8988T (cell line): ENCODE results near the gene CEP131.
A peak's percentile ranks its signal among the peaks of the same experiment; 100 is the strongest.

Experiments
- DNase-seq: peaks from one replicate; pipeline ENCODE4 v3.0.0; 2011

CEP131 gene

DNA sequence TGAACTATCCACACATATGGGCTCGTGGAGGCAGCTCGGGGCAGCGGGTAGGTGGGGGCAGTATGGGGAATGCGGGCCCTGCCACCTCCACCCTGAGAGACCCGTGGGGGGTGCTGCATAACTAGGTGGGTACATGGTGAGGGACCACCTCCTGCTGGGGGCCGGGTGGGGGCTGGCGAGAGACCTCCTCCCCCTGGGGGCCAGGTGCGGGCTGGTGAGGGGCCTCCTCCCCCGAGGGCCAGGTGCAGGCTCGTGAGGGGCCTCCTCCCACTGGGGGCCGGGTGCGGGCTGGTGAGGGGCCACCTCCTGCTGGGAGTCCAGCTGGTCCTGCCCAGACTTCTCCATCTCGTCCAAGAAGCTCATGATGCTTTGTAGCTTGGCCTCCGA, 25.4 kb downstream of the CEP131 start:
- DNase-seq: no peak

DNA sequence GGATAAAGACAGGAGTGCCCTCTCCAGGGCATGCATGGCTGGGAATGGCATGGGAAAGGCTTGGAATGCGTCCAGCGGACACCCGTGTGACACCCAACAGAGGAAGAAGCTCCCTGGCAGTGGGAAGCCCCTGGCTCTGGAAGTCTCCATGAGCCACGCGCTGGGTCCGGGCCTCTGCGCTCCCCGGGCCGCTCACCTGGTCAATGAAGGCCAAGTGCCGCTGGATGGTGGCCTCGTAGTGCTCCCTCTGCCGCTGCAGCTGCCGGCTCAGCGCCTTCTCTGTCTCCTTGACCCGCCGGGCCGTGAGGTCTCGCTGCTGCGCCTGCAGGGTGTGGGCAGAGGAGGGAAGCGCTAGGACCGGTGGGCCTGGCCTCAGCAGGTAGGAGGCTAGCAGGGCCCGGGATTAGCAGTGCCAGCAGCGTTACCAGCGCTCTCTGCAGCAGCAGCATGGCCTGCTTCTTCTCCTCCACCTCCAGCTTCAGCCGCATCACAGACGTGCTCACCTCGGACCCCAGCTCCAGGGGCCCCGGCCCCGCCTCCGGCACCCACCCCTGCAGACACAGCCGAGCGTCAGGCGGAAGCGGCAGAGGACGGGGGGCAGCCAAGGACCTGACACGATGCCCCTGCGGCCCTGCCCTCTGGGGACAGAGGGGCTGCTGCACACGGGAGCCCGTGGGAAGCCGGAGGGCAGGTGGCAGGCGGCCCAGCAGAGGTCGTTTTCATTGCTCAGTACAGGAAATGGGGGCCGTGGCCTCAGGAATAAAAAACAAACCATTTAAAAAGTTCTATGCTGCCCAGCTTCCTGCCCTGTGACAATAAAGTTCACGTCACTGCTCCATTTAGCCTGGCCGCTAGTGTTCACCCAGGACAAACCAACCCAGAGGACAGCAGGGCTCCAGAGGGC, 26.0 kb downstream of the CEP131 start:
- DNase-seq: no peak

DNA sequence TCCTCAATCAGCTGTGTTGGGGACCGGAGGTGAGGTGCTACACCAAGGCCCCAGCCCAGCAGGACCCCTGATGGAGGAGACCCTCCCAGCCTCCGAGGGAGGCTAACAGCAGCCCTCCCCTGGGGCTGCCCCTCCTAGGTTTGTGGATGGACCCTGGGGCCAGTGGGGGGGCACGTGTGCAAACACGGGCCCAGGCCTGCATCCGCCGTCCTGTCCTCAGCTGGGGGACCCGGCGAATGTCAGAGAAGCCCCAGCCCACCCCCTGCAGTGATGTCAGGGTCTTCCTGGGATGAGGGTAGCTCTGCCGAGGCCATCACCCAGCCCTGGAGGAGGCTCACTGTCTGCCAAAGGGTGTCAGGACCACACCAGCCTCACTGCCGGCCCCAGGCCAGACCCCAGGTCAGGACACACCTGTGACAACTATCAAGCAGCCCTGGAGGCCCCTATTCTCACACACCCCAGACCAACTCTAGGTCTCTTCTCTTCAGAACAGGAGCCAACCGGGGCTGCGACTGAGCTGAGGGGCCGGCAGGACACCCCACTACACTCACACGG, 26.7 kb downstream of the CEP131 start:
- no peak for DNase-seq

DNA sequence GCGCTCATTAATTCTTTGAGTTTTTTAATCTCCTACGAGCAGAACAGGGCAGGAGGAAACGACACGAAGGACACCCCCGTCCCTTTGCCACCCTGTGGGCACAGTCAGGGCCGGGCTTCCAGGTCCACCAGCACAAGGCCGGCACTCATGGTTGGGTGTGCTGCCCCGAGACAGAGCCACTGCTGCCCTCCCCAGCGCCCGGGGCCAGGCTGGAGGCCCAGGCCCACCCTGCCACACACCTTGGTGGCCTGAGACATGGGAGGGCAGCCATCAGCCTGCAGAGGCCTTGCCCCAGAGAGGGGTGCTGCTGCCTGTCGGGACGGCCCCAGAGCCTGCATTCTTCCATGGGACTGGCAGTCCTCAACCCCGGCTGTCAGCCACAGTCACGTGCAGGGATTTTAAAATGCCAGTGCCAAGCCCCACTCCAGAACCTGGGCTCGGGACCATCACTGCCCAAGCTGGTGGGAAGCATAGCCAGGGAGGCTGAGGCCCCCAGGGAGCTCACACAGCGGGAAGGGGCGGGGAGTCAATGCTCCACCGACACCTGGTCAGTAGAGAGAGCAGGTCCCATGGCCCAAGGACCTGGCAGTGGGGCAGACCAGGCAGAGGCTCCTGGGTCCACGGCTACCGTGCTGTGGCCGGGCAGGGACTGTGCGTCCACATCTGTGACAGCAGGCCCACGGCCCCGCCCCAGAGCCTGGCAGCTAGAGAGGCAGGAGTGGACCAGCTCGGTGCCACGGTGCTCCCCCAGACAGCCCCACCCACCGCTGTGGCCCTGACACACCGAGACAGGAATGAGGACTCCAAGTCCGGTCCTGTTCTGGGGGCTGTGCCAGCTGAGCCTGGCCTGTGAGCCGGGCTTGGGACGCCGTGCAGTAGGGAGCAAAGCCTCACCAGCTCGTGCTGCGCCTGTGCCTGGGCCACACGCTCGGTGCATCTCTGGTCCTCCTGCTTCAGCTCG, 27.5 kb downstream of the CEP131 start:
- DNase-seq: no peak

DNA sequence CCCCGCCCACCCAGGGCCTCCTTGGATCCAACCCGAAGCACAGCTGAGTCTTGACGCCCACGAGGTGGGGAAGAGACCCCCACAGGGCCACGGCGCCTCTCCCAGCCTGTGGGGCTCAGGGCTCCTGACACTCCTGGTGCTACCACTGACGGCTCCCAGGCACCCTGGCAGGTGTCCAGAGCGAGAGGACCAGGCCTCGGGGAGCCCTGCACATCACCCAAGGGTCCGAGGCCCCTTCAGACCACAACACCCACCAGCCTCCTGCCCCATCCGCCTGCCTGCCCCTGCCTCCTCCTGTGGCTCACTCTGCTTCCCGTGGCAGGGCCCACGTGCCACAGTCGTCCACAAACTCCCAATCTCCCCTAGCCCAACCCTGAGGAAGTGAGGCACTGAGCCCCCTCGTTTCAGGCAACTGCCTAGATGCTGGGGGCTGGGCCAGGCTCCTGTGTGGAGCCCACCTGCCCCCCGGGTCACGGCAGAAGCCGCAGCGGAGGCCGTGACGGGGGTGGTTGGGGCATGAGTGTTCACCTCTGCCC, 28.5 kb downstream of the CEP131 start:
- DNase-seq: no peak

DNA sequence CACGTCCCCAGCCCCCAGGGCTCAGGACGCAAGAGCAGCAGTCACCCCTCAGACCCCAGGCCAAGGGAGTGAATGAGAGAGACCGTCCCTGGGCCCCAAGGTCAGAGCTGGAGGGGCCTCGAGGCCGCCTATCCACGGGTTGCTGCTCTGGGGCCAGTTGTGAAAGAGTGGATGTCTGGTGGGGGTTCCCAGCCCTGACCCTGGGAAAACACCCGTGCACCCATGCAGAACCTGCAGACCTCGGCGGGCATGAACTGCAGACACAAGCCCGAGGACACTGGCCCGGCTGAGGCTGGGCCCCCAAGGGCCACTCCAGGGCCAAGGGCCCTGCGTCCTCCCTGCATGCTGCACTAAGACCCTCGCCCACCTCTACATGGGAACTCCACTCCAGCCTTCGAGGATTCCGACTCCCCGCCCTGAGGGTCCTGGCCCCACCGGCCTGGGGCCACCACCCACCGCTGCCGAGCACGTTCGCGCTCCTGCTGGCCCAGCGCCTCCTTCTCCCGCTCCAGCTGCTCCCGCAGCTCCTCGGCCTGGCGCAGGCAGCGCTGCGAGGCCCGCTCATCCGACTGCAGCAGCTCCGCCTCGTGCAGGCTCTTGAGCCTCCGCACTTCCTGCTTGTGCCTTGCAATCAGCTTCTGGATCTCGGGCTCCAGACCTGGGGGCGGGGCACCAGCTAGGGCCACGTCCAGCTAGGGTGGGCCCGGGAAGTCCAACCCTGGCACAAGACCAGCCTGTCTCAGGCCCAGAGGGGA, 29.1 kb downstream of the CEP131 start:
- no peak for DNase-seq

DNA sequence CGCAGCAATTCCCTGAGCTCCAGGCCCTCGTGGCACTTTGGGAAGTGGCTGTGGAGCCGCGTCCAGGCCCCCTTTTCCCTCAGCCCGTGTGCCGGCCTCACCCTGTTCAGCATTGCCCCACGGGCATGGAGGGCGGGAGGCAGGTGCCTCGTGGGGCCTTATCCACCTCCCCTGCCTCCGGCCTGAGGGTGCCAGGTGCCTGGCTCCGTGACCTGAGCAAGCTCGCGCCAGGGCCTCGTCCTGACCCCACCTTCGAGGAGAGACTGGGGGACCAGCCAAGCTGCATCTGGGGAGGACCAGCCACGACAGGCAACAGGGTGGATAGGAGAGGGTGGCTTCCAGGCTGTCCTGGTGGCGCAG, 29.7 kb downstream of the CEP131 start:
- DNase-seq: no peak

DNA sequence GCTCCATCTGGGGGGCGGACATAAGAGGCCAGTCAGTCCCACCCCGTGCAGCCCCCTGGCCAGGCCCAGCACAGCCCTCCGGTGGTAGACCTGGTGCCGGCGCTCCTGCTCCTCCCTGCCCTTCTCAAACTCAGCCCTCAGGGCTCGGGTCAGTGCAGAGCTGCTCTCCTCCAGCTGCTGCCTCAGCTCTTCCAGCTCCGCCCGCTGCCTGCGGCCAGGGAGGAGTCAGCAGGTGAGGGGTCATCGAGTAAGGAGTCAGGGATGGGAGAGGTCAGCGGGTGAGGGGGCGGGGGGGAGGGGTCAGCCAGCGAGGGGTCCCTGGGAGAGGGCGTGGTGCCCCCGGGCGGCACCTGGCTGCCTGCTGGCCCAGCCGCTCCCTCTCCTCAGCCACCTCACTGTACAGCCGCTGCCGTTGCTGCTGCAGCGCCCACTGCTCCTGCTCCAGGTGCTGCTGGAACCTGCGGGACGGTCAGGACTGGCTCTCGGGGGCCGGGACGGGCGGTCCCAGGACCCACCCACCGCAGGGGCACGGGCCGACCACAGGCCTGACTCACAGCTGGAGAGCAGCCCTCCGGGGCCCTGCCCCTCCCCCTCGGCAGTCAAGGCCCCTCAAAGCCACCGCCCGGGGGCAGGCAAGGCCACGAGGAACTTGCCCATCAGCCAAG, 30.2 kb downstream of the CEP131 start:
- no peak for DNase-seq

DNA sequence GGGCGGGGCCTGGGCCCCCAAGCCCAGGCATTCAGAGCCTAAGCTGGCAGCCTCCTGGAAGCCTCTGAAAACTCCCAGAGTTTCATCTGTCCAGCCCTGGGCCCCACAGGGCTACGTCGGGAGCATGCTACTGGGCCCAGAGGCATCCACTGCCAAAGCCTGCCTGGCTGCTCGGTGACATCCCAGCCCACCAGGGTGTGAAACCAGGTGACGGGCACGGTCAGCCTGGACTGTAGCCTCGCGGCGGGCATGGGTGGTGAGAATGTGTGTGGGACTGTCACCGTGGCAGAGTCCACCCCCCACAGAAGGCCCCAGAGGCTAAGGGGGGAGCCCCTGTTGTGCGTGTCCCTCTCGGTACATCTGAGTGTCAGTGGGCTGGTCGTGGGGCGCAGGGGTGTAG, 31.1 kb downstream of the CEP131 start:
- DNase-seq: no peak

DNA sequence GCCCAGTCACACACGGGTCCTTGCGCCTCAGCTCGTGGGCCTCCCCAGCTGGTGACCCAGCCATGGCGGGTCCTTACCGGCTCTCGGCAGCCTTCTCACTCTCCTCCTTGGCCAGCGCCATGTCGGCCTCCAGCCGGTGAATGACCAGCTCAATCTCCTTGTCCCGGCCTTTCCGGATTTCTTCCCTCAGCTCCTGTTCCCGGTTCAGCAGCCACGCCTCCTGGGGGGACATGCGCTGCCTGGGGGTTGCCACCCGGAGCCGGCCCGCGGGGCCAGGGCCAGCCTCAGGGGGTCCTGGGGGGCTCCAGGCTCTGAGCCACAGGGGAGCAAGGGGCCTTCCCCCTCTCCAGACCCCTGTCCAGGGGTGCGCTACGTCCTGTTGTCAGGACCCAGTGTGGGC, 31.6 kb downstream of the CEP131 start:
- no peak for DNase-seq

DNA sequence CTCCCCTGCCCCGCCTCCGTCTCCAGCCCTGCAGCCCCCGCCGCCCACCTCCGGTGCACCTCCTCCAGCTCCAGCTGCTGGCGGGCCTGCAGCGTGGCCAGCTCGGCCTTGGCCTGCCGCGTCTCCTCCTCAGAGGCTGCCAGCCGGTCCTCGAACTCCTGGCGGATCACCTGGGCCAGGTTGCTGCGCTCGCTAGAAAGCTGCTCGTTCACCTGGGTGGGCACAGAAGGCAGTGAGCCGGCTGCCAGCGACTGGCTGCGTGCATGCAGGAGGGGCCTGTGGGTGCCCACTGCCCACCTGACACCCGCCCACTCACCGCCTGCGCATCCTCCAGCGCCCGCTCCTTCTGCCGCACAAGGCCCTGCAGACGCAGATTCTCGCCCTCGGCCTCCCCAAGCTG, 32.2 kb downstream of the CEP131 start:
- DNase-seq: no peak

DNA sequence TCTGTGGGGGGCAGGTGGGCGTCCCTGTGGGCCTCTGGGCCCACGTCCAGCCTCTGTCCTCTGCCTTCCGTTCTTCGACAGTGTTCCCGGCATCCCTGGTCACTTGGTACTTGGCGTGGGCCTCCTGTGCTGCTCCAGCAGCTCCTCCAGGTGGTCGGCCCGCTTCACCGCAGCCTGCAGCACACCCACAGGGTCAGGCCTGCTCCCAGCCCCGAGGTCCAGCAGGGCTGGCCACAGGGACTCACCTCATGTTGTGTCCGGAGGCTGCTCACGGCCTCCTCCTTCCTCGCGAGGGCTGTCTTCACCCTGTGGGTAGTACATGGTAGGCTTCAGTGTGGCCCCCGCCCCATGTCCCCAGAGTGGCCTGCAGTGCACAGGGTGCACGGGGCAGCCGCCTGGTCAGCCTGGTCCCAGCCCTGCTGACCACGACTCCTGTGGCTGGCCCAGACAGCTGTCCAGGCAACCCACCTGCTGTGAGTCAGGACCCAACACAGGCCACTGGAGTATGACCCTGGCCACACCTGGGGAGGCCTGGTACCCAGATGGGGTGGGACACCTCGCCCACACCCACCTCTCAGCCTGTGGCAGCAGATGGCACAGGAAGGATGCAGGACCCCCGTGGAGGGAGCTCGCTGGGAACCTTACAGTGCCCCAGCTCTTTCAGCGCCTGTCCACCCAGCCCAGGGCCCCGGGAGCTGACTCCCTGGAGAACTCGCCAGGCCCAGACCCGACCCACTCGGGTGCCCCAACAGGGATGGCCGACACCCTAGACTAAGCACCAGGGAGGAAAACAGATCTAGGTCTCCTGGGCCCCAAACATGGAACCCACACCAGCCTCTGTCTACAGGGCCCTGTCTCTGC, 32.9 kb downstream of the CEP131 start:
- DNase-seq: peak; percentile 81

DNA sequence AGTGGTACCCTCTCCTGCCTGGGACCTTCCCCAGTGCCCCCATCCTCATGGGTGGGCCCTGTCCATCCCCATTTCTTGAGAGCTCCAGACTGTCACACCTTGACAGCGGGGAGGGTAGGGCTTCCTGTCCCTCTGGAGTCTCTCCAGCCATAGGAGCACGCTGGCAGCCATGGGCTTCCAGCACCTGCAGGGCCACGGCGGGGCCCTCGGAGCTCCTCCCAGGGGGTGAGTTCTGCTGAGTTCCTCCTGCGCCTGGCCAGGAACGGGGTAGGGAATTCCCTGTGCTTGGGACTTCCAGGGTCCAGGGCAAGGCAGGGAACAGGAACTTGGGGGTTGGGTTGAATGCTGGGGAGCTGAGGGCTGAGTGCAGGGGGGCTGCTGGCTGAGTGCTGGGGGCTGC, 33.7 kb downstream of the CEP131 start:
- DNase-seq: no peak

DNA sequence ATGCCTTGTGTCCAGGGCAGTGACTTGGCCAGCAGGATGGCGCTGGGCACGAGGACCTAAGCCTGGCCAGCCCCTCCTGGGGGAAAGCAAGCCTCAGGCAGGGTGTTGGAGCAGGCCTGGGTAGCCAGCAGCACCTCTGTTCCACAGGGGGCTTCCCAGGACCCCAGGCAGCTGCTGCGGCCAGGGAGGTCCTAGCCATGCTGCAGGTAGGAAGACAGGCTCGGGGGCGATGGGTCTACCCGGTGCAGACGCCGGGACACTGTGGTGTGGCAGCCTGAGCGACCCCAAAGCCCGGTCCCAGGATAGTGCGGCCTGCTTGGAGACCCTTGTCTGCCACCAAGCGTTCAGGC, 34.3 kb downstream of the CEP131 start:
- DNase-seq: no peak

DNA sequence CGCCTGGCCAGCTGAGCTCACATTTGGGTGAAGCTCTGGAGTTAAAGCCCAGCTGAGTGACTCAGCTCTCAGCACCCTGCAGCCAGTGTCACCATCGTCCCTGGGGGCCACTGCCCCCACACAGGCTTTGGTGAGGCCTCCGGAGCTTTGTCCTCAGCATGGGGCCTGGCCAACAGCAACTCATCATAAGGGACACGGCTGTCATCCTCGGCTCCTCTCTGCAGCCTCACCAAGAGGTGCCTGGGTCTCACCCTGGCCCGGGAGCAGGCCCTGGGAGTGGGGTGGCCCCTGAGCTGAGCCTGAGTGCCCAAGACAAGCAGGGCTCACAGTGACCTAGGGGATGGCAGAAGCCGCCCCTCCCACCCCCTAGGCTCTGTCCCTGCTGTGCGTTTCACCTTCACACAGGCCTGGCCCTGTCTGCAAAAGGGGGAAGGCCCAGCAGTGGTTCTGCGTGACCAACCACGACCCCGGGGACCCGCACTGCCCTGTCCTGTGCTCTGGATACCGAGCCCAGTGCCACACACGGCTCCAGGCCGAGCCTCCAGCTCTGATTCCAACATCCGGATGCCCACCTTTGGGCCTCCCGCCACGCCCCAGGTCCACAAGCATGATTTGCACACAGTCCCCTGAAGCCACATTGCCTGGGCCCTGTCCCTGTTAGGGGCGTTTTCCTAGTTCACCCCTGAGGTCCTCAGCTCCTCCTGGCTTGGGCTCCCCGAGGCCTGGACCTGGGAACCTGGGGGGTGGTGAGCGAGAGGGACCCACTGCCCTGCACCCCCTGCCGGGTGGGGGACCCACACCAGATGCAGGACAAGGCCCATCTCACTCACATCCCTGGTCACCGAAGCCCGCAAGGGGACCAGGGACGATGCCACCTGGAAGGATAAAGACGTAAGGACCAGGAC, 34.9 kb downstream of the CEP131 start:
- DNase-seq: no peak

DNA sequence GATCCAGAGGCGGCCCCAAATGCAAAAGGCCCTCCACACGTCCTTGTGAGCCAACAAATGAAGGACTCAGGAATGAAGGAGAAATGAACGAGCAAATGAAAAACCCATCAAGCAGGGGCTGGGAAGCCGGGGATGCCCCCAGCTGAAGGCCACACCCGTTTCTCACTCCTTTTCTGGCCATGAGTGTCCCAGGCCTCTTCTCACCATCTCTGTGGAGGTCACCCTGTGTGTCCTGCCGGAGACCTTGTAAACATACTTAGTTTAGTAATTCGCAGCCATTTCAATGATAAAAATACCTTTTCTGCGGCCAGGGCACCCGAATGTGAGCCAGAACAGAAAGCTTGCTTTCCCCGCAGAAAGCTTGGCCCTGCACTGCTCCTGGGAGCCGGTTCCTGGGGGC, 35.6 kb downstream of the CEP131 start:
- DNase-seq: no peak

DNA sequence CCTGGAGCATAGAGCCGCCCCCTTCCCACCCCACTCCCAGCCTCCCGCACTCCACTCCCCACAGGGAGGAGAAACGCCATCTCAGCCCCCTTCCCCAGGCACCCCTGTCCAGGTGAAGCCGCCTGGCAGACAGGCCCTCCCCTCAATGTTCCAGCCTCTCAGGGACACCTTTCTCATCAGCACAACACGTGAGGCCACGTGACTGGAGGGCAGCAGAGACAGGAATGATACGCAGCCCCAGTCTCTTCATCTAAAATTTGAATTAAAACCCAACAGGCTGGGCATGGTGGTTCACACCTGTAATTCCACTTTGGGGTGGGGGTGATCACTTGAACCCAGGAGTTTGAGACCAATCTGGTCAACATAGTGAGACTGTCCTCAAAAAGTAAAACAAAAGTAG, 36.6 kb downstream of the CEP131 start:
- DNase-seq: no peak

DNA sequence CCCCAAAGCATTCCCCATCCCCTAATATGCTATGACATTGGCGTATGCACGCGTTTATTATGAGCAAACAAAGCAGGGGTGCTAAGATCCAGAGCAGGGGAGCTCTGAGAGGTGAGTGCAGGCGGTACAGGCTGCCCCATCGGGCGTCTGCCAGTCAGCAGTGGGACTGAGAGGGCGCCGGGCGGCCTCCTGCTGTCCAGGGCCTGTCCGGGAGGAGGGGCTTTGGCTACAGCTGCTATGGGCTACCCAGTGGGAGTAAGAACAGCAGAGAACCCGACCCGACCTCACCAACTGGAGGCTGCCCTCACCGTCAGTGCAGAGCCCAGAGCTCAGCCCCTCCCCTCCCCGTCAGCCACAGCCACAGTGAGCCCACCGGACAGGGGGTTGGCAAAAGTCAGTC, 38.2 kb downstream of the CEP131 start:
- no peak for DNase-seq

DNA sequence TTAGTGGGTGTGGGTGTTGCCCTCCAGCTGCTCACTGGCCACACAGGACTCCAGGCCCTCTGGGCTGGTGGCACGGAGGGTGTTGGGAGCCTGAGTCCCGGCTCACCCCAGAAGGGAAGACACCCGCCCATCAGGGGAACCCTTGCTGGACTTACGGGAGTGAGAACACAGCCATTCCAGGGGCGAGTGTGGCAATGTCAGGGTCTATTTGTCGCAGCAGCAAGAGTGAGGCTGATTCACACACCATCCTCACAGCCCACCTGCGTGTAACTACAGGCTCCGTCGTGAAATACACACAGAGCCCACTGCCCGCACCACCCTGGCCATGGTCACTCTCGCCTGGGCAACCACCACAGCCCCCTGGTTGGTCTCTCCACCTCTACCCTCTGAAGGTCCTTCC, 39.0 kb downstream of the CEP131 start:
- DNase-seq: no peak

DNA sequence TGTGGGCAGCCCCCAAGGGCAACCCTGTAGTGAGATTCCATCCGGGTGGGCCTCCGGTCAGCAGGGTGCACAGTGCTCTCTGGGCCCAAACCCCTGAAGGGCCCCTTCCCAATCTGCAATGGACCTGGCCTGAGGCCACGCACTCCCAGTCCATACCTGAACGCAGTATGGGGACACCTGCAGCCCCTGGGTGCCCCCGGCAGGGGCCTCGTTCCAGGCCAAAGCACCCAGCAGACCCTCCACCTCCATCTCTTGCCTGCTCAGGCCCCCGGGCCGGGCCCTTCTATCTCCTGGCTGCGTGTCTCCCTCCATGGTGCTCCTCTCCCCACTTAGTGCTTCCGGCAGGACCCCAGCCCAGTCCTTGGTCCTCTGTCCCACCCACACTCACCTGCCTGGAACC, 39.4 kb downstream of the CEP131 start:
- no peak for DNase-seq
